ENCODE data around the gene MFGE8. TPM values are rescaled to one million over a fixed set of nuclear protein-coding genes. Genes with fewer than 3 reads are reported as not detected.
"Not testable (repeated sequence)": the region's sequence is repeated elsewhere in the genome, so short reads cannot be mapped to it uniquely, and the experiment has no call there.

The MFGE8 gene
- total RNA-seq, 6 donors from 2014 or later = 87.8 to 423 (median 144) TPM

DNA sequence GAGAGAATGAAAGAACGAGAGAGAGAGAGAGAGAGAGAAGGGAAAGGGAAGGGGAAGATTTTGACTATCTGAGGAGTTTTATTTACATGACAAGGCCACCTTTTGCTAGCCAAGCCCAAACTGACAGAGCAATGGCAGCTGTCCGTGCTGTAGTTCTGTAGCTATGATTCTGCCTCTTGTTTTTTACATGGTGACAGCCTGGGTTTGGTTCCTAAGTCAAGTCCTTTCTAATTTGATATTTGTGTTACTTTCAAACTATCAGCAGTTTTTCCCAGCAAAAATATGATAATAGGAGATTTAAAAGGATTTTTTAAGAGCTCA lies 26.3 kb upstream of the MFGE8 start:
- ATAC-seq (ENCODE audit: low FRiP score in 2 of 2) = no peak
- no peak overlapping the region for H3K27ac ChIP-seq
- no peaks in the 10 kb centered on the region for H3K36me3 ChIP-seq
- no peaks in the 10 kb centered on the region for H3K27me3 ChIP-seq
- 81 to 90% methylated on average over 2 of the region's 2 CpGs for WGBS, 2 donors
- TF ChIP-seq EP300 (IDR thresholded peaks at IDR 0.05) (no peak), POLR2A (IDR thresholded peaks at IDR 0.05) (no peak), POLR2AphosphoS5 (IDR thresholded peaks at IDR 0.05) (no peak)
- TF ChIP-seq, protein P1, sequence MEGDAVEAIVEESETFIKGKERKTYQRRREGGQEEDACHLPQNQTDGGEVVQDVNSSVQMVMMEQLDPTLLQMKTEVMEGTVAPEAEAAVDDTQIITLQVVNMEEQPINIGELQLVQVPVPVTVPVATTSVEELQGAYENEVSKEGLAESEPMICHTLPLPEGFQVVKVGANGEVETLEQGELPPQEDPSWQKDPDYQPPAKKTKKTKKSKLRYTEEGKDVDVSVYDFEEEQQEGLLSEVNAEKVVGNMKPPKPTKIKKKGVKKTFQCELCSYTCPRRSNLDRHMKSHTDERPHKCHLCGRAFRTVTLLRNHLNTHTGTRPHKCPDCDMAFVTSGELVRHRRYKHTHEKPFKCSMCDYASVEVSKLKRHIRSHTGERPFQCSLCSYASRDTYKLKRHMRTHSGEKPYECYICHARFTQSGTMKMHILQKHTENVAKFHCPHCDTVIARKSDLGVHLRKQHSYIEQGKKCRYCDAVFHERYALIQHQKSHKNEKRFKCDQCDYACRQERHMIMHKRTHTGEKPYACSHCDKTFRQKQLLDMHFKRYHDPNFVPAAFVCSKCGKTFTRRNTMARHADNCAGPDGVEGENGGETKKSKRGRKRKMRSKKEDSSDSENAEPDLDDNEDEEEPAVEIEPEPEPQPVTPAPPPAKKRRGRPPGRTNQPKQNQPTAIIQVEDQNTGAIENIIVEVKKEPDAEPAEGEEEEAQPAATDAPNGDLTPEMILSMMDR (IDR thresholded peaks at IDR 0.05) = no peak
- no peak for DNase-seq
- no peak overlapping the region for H3K4me3 ChIP-seq
- H3K9me3 ChIP-seq = no peaks in the 10 kb centered on the region
- H3K4me1 ChIP-seq = no peaks in the 10 kb centered on the region

DNA sequence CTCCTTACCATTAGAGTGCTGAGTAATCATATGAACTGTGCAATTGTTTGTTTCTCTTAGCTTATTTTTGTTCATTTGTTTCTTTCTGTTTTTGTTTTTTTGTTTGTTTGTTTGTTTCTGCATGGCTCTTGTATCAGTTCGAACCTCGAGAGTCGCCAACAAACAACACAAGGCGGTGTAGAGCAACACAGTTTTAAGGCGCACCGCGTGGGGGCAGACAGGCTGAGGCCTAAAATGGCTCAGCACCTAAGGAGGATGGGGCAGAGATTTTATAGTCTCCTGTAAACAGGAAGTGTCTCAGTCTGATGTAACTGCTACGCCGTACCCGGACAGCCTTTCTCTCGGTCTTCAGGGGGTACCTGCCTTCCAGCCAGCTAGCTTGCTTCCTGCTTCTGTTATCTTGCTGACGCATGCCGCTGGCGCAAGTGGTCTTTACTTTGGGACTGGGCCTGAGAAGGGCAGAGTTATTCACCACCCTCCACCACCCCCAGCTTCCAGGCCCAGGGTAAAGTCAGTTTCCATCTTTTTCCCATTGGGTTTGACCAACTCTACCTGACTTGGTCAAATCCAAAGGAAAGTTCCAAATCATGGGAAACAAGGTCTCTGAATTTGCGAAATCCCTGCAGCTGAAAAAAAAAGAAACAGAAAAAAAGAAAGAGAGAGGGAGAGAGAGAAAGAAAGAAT lies 25.8 kb upstream of the MFGE8 start:
- 76 to 84% methylated on average over 15 of the region's 15 CpGs for WGBS, 2 donors
- no peak for DNase-seq
- Histone ChIP-seq H3K36me3 (no peaks in the 10 kb centered on the region), H3K27ac (no peak overlapping the region), H3K27me3 (no peaks in the 10 kb centered on the region), H3K4me1 (no peaks in the 10 kb centered on the region), H3K9me3 (no peaks in the 10 kb centered on the region), H3K4me3 (no peak overlapping the region)
- TF ChIP-seq POLR2A (IDR thresholded peaks at IDR 0.05) (no peak), EP300 (IDR thresholded peaks at IDR 0.05) (no peak), POLR2AphosphoS5 (IDR thresholded peaks at IDR 0.05) (no peak)
- TF ChIP-seq, protein P1 (IDR thresholded peaks at IDR 0.05) = no peak
- ATAC-seq (ENCODE audit: low FRiP score in 2 of 2) = no peak

DNA sequence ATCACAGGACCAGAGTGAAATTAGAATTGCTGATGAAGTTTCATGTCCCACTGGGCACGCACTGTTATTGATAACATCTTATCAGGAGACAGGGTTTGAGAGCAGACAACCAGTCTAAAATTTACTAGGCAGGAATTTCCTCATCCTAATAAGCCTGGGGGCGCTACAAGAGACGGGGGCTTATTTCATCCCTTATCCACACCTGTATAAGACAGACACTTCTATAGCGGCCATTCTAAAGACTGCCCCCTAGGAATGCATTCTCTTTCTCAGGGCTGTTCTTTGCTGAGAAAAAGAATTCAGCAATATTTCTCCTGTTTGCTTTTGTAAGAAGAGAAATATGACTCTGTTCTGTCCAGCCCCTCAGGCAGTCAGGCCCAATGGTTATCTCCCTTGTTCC lies 21.3 kb upstream of the MFGE8 start:
- not testable (repeated sequence) for H3K36me3 ChIP-seq; H3K4me1 ChIP-seq; DNase-seq; H3K27me3 ChIP-seq; H3K4me3 ChIP-seq; H3K27ac ChIP-seq; H3K9me3 ChIP-seq; ATAC-seq (ENCODE audit: low FRiP score in 2 of 2)
- 67 to 92% methylated on average over 4 of the region's 4 CpGs for WGBS, 2 donors

GRCh38 chr15:88932875-88933330 lies 19.7 kb upstream of the MFGE8 start:
- Histone ChIP-seq H3K36me3 (no peaks in the 10 kb centered on the region), H3K4me3 (no peak overlapping the region), H3K4me1 (no peaks in the 10 kb centered on the region), H3K9me3 (peaks cover 0 to 7% (median 5%) of the 10 kb centered on the region in 4 donors), H3K27me3 (no peaks in the 10 kb centered on the region), H3K27ac (no peak overlapping the region)
- no peak for DNase-seq
- TF ChIP-seq POLR2AphosphoS5 (IDR thresholded peaks at IDR 0.05) (no peak), POLR2A (IDR thresholded peaks at IDR 0.05) (no peak), EP300 (IDR thresholded peaks at IDR 0.05) (no peak)
- TF ChIP-seq, protein P1 (IDR thresholded peaks at IDR 0.05) = no peak
- WGBS, 2 donors = 81 to 88% methylated on average over 1 of the region's 1 CpG
- peak in 1 of 2 donors; percentile 75 for ATAC-seq (ENCODE audit: low FRiP score in 2 of 2)

DNA sequence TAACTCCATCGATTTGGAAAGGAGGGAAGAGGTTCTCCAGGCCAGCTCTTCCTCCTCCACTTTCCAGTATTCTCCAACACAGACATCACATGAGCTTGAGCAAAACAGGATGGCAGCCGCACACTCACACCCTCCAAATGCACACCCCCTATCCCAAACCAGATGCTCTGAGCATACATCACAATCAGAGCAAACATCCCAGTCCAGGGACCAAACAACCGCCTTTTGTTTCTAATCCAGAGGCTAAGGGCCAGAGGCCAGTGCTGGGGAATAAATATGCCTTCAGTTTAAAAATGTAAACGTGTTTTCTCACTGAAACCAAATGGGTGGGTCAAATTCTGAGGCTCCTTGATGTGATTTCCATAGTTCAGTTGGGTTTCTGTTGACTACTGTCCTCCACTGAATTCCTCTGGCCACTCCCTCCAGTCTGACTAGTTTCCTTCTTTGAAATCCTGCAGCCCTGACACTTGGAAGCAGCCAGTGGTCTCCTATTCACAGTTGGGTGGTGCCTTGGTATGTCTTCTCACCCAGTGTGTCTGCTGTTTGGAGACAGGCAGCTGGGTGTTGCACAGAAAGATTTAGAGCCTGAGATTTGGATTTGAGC lies 19.2 kb upstream of the MFGE8 start:
- ATAC-seq (ENCODE audit: low FRiP score in 2 of 2) (peak in 1 of 2 donors; percentile 92), DNase-seq (no peak)
- Histone ChIP-seq H3K9me3 (peaks cover 0 to 8% (median 6%) of the 10 kb centered on the region in 4 donors), H3K4me1 (no peaks in the 10 kb centered on the region), H3K27ac (no peak overlapping the region), H3K27me3 (no peaks in the 10 kb centered on the region), H3K36me3 (no peaks in the 10 kb centered on the region), H3K4me3 (no peak overlapping the region)
- TF ChIP-seq POLR2AphosphoS5 (IDR thresholded peaks at IDR 0.05) (no peak), POLR2A (IDR thresholded peaks at IDR 0.05) (no peak), EP300 (IDR thresholded peaks at IDR 0.05) (no peak)
- TF ChIP-seq, protein P1 (IDR thresholded peaks at IDR 0.05) = no peak
- WGBS, 2 donors = 60 to 64% methylated on average over 3 to 4 of the region's 4 CpGs
